ENCODE results near the gene SMYD1.

- TF ChIP-seq POLR2A (IDR thresholded peaks at IDR 0.05): no peak
- no peak for TF ChIP-seq CTCF (IDR thresholded peaks at IDR 0.05)
Observed at GRCh38 chr2:88074854-88075292, 7.2 kb downstream of the SMYD1 start.
